ENCODE data around the gene STARD10. TPM values are rescaled to one million over a fixed set of nuclear protein-coding genes. Genes with fewer than 3 reads are reported as not detected.

STARD10 gene
- total and polyA plus RNA-seq, 2 of the 8 experiments (the other 6 are each of a cell fraction or from before 2014, with no cell fraction given): 23.7 to 35.7 TPM

DNA sequence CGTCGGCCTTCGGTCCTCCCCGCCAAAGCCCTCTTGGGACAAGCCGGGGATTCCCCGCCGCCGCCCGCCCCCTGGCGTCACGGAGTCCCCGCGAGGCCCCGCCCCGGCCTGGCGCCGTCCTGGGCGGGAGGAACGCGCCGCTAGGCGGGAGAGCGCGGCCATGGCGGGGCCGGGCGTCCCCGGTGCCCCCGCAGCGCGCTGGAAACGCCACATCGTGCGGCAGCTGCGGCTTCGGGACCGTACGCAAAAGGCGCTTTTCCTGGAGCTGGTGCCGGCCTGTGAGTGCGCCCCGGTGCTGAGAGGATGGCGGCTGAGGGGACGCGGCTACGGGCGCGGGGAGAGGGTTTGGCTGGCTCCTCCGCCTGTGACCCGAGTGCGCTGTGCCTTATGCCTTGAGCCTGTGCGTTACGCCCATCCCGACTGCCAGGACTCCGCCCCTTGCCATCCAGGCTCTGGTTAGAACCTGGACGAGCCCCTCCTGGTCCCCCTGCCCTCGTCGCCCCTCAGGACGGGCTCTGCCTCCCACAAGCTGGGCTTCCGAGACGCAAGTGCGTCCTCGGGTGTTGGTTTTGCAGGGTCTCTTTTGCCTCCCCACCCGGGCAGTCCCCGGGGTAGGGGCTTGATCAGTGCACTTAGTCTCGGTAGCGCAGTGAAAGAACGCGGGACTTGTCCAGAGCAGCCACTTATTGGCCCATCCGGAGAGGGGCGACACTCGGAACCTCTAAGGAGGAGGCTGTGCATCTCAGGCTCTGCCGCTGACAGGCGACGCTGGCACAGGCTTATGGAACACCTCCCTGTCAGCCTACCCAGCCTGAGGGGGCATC is 20.7 kb upstream of the STARD10 start, which contains the start of gene ATG16L2 (continued):
- TF ChIP-seq, protein P1, sequence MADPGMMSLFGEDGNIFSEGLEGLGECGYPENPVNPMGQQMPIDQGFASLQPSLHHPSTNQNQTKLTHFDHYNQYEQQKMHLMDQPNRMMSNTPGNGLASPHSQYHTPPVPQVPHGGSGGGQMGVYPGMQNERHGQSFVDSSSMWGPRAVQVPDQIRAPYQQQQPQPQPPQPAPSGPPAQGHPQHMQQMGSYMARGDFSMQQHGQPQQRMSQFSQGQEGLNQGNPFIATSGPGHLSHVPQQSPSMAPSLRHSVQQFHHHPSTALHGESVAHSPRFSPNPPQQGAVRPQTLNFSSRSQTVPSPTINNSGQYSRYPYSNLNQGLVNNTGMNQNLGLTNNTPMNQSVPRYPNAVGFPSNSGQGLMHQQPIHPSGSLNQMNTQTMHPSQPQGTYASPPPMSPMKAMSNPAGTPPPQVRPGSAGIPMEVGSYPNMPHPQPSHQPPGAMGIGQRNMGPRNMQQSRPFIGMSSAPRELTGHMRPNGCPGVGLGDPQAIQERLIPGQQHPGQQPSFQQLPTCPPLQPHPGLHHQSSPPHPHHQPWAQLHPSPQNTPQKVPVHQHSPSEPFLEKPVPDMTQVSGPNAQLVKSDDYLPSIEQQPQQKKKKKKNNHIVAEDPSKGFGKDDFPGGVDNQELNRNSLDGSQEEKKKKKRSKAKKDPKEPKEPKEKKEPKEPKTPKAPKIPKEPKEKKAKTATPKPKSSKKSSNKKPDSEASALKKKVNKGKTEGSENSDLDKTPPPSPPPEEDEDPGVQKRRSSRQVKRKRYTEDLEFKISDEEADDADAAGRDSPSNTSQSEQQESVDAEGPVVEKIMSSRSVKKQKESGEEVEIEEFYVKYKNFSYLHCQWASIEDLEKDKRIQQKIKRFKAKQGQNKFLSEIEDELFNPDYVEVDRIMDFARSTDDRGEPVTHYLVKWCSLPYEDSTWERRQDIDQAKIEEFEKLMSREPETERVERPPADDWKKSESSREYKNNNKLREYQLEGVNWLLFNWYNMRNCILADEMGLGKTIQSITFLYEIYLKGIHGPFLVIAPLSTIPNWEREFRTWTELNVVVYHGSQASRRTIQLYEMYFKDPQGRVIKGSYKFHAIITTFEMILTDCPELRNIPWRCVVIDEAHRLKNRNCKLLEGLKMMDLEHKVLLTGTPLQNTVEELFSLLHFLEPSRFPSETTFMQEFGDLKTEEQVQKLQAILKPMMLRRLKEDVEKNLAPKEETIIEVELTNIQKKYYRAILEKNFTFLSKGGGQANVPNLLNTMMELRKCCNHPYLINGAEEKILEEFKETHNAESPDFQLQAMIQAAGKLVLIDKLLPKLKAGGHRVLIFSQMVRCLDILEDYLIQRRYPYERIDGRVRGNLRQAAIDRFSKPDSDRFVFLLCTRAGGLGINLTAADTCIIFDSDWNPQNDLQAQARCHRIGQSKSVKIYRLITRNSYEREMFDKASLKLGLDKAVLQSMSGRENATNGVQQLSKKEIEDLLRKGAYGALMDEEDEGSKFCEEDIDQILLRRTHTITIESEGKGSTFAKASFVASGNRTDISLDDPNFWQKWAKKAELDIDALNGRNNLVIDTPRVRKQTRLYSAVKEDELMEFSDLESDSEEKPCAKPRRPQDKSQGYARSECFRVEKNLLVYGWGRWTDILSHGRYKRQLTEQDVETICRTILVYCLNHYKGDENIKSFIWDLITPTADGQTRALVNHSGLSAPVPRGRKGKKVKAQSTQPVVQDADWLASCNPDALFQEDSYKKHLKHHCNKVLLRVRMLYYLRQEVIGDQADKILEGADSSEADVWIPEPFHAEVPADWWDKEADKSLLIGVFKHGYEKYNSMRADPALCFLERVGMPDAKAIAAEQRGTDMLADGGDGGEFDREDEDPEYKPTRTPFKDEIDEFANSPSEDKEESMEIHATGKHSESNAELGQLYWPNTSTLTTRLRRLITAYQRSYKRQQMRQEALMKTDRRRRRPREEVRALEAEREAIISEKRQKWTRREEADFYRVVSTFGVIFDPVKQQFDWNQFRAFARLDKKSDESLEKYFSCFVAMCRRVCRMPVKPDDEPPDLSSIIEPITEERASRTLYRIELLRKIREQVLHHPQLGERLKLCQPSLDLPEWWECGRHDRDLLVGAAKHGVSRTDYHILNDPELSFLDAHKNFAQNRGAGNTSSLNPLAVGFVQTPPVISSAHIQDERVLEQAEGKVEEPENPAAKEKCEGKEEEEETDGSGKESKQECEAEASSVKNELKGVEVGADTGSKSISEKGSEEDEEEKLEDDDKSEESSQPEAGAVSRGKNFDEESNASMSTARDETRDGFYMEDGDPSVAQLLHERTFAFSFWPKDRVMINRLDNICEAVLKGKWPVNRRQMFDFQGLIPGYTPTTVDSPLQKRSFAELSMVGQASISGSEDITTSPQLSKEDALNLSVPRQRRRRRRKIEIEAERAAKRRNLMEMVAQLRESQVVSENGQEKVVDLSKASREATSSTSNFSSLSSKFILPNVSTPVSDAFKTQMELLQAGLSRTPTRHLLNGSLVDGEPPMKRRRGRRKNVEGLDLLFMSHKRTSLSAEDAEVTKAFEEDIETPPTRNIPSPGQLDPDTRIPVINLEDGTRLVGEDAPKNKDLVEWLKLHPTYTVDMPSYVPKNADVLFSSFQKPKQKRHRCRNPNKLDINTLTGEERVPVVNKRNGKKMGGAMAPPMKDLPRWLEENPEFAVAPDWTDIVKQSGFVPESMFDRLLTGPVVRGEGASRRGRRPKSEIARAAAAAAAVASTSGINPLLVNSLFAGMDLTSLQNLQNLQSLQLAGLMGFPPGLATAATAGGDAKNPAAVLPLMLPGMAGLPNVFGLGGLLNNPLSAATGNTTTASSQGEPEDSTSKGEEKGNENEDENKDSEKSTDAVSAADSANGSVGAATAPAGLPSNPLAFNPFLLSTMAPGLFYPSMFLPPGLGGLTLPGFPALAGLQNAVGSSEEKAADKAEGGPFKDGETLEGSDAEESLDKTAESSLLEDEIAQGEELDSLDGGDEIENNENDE (IDR thresholded peaks at IDR 0.05; ENCODE audit: insufficient replicate concordance, low read length): no peak
- TF ChIP-seq MAFK (IDR thresholded peaks at IDR 0.05; ENCODE audit: low read depth, low read length): no peak
- TF ChIP-seq CHD1 (IDR thresholded peaks at IDR 0.05; ENCODE audit: low read depth, low read length): no peak
- TF ChIP-seq, protein P2, sequence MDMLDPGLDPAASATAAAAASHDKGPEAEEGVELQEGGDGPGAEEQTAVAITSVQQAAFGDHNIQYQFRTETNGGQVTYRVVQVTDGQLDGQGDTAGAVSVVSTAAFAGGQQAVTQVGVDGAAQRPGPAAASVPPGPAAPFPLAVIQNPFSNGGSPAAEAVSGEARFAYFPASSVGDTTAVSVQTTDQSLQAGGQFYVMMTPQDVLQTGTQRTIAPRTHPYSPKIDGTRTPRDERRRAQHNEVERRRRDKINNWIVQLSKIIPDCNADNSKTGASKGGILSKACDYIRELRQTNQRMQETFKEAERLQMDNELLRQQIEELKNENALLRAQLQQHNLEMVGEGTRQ (IDR thresholded peaks at IDR 0.05; ENCODE audit: low read length): no peak
- peak; percentile 46 for TF ChIP-seq SAP30 (IDR thresholded peaks at IDR 0.05; ENCODE audit: insufficient read depth, insufficient replicate concordance, low read length)
- peak; percentile 86 for TF ChIP-seq POLR2AphosphoS5 (IDR thresholded peaks at IDR 0.05; ENCODE audit: low read depth, low read length)
- no peak for TF ChIP-seq SIX5 (IDR thresholded peaks at IDR 0.05; ENCODE audit: low read depth, low read length)
- peak; percentile 52 for TF ChIP-seq CHD2 (IDR thresholded peaks at IDR 0.05; ENCODE audit: low read length)
- TF ChIP-seq GTF2F1 (IDR thresholded peaks at IDR 0.05; ENCODE audit: borderline replicate concordance, low read depth, low read length): no peak

Measured in H1 (cell line).